Cardiac muscle cell (in vitro differentiated cells and primary cell): ENCODE measurements around the gene TUBG1. TPM values are rescaled to one million over a fixed set of nuclear protein-coding genes. Genes with fewer than 3 reads are reported as not detected.

Experiments
- DNase-seq, 2 donors: peaks; one replicate each; pipeline versions ENCODE4 v3.0.0 to v3.0.0-alpha.2; 2010 to 2017; ENCODE audit warnings: low read depth in 1 of 2, low spot score in 1 of 2
- H3K27ac ChIP-seq: fragments of 200-600 bp; sonication (generic); 2 replicates; pipeline ENCODE4 v1.5.1; 2016
- H3K27me3 ChIP-seq: fragments of 200-600 bp; sonication (generic); 2 replicates; pipeline ENCODE4 v1.6.0; 2016; ENCODE audit warnings: control low read depth
- H3K36me3 ChIP-seq: fragments of 200-600 bp; sonication (generic); 2 replicates; pipeline ENCODE4 v1.5.1; 2016; ENCODE audit warnings: control low read depth
- H3K4me1 ChIP-seq: fragments of 200-600 bp; sonication (generic); 2 replicates; pipeline ENCODE4 v1.8.1; 2017; ENCODE audit warnings: low read depth, mild to moderate bottlenecking, mixed run types
- H3K4me3 ChIP-seq: fragments of 200-600 bp; sonication (generic); 2 replicates; pipeline ENCODE4 v1.5.1; 2016; ENCODE audit warnings: mild to moderate bottlenecking
- H3K9me3 ChIP-seq: fragments of 200-600 bp; sonication (generic); 2 replicates; pipeline ENCODE4 v1.5.1; 2017; ENCODE audit warnings: low read depth, mild to moderate bottlenecking, control low read depth
- polyA plus RNA-seq: library from polyadenylated mRNA; unstranded; fragments of >200 nt; fragmentation: Nextera tagmentation; extraction: Ambion mirVana; gene quantifications from 2 replicates; pipeline ENCODE4 v1.2.1, GENCODE V29; 2016
- total RNA-seq: library from RNA; depleted of rRNA; stranded (reverse); fragments of >200 nt; gene quantifications from 2 replicates; pipeline ENCODE4 v1.2.3, GENCODE V29; 2016
- TF ChIP-seq, protein P1 (sequence below): IDR thresholded peaks from 2 replicates; pipeline ENCODE4 v1.5.1; 2012; ENCODE audit warnings: low read depth, mild to moderate bottlenecking, low read length

TUBG1 gene
- total and polyA plus RNA-seq, 2 experiments from 2014 or later = 97.2 to 177 TPM

DNA sequence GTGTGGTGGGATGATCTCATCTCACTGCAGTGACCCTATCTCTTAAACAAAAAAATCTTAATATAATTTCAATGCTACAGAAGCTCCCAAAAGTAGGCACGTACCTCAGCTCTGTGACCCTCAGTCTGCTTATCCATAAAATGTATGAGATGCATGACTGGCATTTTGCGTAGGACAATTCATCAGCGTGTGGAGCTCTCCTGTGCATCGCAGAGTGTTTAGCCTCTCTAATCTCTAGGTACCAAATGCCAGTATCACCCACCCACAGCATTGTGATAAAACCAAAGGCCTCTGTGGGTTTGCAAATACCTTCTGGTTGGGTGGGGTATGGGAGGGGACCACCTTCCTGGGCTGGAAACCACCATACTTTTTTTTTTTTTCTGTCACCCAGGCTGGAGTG lies 30.6 kb downstream of the TUBG1 start:
- TF ChIP-seq, protein P1, sequence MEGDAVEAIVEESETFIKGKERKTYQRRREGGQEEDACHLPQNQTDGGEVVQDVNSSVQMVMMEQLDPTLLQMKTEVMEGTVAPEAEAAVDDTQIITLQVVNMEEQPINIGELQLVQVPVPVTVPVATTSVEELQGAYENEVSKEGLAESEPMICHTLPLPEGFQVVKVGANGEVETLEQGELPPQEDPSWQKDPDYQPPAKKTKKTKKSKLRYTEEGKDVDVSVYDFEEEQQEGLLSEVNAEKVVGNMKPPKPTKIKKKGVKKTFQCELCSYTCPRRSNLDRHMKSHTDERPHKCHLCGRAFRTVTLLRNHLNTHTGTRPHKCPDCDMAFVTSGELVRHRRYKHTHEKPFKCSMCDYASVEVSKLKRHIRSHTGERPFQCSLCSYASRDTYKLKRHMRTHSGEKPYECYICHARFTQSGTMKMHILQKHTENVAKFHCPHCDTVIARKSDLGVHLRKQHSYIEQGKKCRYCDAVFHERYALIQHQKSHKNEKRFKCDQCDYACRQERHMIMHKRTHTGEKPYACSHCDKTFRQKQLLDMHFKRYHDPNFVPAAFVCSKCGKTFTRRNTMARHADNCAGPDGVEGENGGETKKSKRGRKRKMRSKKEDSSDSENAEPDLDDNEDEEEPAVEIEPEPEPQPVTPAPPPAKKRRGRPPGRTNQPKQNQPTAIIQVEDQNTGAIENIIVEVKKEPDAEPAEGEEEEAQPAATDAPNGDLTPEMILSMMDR = no peak
- no peaks in the 10 kb centered on the region for H3K4me1 ChIP-seq
- H3K27ac ChIP-seq = no peak overlapping the region
- H3K4me3 ChIP-seq = no peak overlapping the region
- H3K9me3 ChIP-seq = no peaks in the 10 kb centered on the region
- no peaks in the 10 kb centered on the region for H3K36me3 ChIP-seq
- DNase-seq = no peak
- H3K27me3 ChIP-seq = no peaks in the 10 kb centered on the region

DNA sequence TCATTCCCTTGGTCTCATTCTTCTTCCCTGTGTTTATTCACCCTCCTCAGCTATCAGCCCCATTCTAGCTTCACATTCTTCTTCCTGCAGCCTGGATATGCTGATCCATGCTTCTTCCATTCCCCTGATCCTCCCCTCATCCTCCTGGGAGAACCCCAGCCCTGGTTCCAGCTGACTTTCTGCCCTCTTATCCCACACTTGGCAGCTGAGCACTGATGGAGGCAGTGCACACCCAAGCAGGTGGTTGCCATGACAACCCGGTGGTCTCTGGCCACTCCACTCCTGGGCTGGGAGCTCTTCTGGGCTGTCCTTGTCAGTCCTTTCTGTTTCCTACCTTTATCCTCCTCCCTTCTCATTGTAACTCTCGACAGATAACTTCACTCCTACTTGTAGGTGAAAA lies 32.9 kb downstream of the TUBG1 start:
- H3K27ac ChIP-seq = no peak overlapping the region
- DNase-seq = peak in 1 of 2 donors; percentile 19

DNA sequence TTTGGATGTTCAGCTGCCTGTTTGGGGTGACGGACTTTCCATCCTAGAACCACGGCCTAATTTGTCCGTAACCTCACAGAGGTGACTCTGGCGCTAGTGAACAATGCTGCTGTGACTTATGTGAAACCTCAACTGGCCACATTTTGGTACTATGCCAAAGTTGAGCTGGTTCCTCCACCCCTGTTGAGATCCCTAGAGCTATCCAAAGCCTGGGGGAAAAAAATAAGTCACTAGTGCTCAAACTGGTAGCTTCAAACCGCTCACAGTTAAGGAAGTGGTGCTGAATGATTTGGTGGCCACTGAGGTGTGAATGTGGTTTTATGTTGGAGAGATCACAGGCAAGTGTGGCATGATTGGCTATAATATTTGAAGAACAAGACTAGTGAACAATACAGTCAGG lies 38.3 kb downstream of the TUBG1 start:
- DNase-seq = no peak
- Histone ChIP-seq H3K4me3 (no peak overlapping the region), H3K36me3 (no peaks in the 10 kb centered on the region), H3K27ac (no peak overlapping the region), H3K4me1 (no peaks in the 10 kb centered on the region), H3K27me3 (no peaks in the 10 kb centered on the region), H3K9me3 (no peaks in the 10 kb centered on the region)
- TF ChIP-seq, protein P1 = no peak

More for the DNA sequence above, 32.9 kb downstream of the TUBG1 start:
- H3K4me1 ChIP-seq = no peaks in the 10 kb centered on the region
- TF ChIP-seq, protein P1 = no peak
- no peaks in the 10 kb centered on the region for H3K27me3 ChIP-seq
- no peaks in the 10 kb centered on the region for H3K9me3 ChIP-seq
- no peak overlapping the region for H3K4me3 ChIP-seq
- H3K36me3 ChIP-seq = no peaks in the 10 kb centered on the region

DNA sequence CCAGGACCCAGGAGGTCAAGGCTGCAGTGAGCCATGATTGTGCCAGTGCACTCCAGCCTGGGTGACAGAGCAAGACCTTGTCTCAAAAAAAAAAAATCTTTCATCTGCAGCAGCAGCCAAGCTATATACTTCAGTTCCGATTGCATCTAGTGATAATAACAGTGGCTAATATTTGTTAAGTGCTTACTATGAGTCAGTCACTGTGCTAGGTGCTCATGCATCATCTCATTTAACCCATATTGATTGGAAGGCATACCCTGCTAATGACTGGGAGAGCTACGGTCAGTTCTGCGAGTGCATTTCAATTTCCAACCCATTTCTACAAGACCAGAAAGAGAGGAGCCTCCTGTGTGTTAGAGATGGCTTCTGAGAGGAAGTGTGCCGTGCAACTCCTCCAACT lies 41.9 kb downstream of the TUBG1 start:
- Histone ChIP-seq H3K36me3 (no peaks in the 10 kb centered on the region), H3K27ac (no peak overlapping the region), H3K4me1 (peaks cover 7% of the 10 kb centered on the region), H3K27me3 (no peaks in the 10 kb centered on the region), H3K4me3 (no peak overlapping the region), H3K9me3 (no peaks in the 10 kb centered on the region)
- no peak for DNase-seq
- TF ChIP-seq, protein P1 = no peak

DNA sequence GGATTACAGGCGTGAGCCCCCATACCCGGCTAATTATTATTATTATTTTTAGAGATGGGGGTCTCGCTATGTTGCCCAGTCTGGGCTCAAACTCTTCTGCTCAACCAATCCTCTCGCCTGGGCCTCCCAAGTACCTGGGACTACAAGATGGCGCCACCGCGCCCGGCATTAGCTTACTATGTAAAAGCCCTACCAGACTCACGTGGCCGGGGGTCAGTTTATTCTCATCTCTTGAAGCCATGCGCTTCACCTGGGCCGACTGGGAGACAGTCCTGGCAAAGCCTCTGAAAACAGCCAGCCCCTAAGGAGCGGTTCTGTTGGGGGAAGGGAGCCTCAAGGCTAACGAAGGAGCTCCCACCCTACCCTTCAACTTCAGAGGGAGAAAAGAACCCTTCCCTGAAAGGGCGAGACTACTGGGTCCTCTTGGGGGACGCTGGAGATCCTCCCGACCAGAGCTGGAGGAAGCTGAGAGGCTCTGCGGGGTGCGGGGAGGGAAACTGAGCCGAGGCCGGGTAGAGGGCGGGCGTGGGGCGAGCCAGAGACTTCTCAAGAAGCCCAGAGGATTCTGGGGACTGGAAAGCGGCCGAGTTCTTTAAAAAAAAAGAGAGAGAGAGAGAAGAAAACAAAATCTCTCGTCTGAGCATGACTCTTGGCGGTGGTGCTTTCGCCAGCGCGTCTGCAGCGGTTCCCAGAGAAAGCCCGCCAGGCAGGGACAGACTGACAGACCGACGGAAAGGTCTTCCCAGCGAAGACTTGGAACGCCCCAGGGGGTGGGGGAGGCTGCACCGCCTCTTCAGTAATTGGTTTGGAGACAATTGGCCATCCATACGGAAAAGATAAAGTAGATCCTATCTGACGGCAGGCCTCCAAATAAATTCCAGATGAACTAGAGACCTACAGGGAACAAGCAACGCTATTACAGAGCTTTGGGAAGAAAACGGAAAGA lies 44.0 kb downstream of the TUBG1 start:
- Histone ChIP-seq H3K9me3 (no peaks in the 10 kb centered on the region), H3K4me1 (peaks cover 7% of the 10 kb centered on the region), H3K36me3 (no peaks in the 10 kb centered on the region), H3K27ac (no peak overlapping the region), H3K27me3 (no peaks in the 10 kb centered on the region), H3K4me3 (no peak overlapping the region)
- TF ChIP-seq, protein P1 = no peak
- peak in 1 of 2 donors; percentile 87 for DNase-seq
